HepG2 (cell line): ENCODE measurements around the gene TNFRSF21.

ENCODE experiments used
- ELF4 ChIP-seq: sonication (generic); formaldehyde crosslinking; IDR thresholded peaks from 2 replicates; pipeline ENCODE4 v1.5.0; 2020; ENCODE audit warnings: missing genetic modification reagents, mild to moderate bottlenecking, moderate library complexity, borderline replicate concordance
- EZH2 ChIP-seq: conservative IDR thresholded peaks from 2 replicates; pipeline ENCODE4 v1.6.1; 2012; ENCODE audit warnings: mild to moderate bottlenecking, low read depth, low read length, moderate library complexity
- SIN3A ChIP-seq: IDR thresholded peaks from 2 replicates; pipeline ENCODE4 v1.6.1; 2011; ENCODE audit warnings: low read depth, mild to moderate bottlenecking, control low read depth, low read length, borderline replicate concordance
- ZFP36 ChIP-seq: fragments of 150-350 bp; IDR thresholded peaks from 2 replicates; pipeline ENCODE4 v1.6.1; 2018; ENCODE audit warnings: borderline replicate concordance, low read length, low read depth; ENCODE audit not compliant: partially characterized antibody
- TF ChIP-seq, protein P1 (sequence below): sonication (generic); formaldehyde crosslinking; IDR thresholded peaks from 2 replicates; pipeline ENCODE4 v1.5.0; 2020; ENCODE audit warnings: missing genetic modification reagents
- TF ChIP-seq, protein P2 (sequence below): sonication (generic); formaldehyde crosslinking; IDR thresholded peaks from 2 replicates; pipeline ENCODE4 v1.5.0; 2020; ENCODE audit warnings: mild to moderate bottlenecking, missing genetic modification reagents

DNA sequence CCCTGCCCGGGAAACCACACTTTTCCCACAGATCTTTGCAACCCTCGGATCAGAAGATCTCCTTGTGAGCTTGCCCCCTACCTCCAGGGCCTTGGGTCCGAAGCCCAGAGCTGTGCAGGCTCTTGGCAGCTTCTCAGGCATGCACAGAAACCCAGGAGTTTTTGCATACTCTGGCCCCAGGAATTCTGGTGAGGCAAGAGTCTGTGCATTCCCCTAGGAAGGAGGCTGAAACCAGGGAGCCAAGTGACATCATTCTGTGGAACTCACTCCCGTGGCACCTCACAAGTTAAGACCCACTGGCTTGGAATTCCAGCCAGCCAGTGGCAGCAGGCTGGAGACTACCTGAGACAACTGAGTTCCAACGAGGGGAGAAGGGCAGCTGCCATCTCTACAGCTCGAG is 100.1 kb downstream of the TNFRSF21 start:
- TF ChIP-seq, protein P1, sequence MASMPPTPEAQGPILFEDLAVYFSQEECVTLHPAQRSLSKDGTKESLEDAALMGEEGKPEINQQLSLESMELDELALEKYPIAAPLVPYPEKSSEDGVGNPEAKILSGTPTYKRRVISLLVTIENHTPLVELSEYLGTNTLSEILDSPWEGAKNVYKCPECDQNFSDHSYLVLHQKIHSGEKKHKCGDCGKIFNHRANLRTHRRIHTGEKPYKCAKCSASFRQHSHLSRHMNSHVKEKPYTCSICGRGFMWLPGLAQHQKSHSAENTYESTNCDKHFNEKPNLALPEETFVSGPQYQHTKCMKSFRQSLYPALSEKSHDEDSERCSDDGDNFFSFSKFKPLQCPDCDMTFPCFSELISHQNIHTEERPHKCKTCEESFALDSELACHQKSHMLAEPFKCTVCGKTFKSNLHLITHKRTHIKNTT (CRISPR knock-in tag): no peak
- no peak for TF ChIP-seq SIN3A
- TF ChIP-seq ELF4: no peak
- no peak for TF ChIP-seq ZFP36
- no peak for TF ChIP-seq EZH2
- TF ChIP-seq, protein P2, sequence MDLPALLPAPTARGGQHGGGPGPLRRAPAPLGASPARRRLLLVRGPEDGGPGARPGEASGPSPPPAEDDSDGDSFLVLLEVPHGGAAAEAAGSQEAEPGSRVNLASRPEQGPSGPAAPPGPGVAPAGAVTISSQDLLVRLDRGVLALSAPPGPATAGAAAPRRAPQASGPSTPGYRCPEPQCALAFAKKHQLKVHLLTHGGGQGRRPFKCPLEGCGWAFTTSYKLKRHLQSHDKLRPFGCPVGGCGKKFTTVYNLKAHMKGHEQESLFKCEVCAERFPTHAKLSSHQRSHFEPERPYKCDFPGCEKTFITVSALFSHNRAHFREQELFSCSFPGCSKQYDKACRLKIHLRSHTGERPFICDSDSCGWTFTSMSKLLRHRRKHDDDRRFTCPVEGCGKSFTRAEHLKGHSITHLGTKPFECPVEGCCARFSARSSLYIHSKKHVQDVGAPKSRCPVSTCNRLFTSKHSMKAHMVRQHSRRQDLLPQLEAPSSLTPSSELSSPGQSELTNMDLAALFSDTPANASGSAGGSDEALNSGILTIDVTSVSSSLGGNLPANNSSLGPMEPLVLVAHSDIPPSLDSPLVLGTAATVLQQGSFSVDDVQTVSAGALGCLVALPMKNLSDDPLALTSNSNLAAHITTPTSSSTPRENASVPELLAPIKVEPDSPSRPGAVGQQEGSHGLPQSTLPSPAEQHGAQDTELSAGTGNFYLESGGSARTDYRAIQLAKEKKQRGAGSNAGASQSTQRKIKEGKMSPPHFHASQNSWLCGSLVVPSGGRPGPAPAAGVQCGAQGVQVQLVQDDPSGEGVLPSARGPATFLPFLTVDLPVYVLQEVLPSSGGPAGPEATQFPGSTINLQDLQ (CRISPR knock-in tag): no peak
